Fibroblast of lung (primary cell): Measurements from ENCODE around the gene PCBD1. TPM values are rescaled to one million over a fixed set of nuclear protein-coding genes. Genes with fewer than 3 reads are reported as not detected.
A peak's percentile ranks its signal among the peaks of the same experiment; 100 is the strongest.

Experiments
- DNase-seq, 2 donors: peaks; one replicate each; pipeline versions ENCODE4 v3.0.0 to v3.0.0-alpha.2; 2010; ENCODE audit warnings: low read depth in 2 of 2
- H2AFZ ChIP-seq: 2 replicates; pipeline ENCODE4 v1.5.1; 2012; ENCODE audit warnings: low read length, control low read depth, inconsistent platforms
- H3K27ac ChIP-seq: 2 replicates; pipeline ENCODE4 v1.5.1; 2011; ENCODE audit warnings: low read length, control low read depth; ENCODE audit not compliant: insufficient read depth
- H3K27me3 ChIP-seq: 2 replicates; pipeline ENCODE4 v1.5.1; 2011; ENCODE audit warnings: mild to moderate bottlenecking, low read length; ENCODE audit not compliant: control insufficient read depth, insufficient read depth
- H3K36me3 ChIP-seq: 2 replicates; pipeline ENCODE4 v1.5.1; 2011; ENCODE audit warnings: low read length; ENCODE audit not compliant: control insufficient read depth, insufficient read depth
- H3K4me1 ChIP-seq: 2 replicates; pipeline ENCODE4 v1.5.1; 2011; ENCODE audit warnings: low read length; ENCODE audit not compliant: control insufficient read depth, insufficient read depth; ENCODE audit errors: extremely low read depth
- H3K4me2 ChIP-seq: 2 replicates; pipeline ENCODE4 v1.5.1; 2011; ENCODE audit warnings: low read length, control low read depth; ENCODE audit not compliant: insufficient read depth; ENCODE audit errors: extremely low read depth
- H3K4me3 ChIP-seq, 4 experiments: fragments of 200-600 bp in 1 of 4; sonication (generic) in 1 of 4; replicated peaks in 1 of 4; 2 replicates each; pipeline ENCODE4 v1.5.1; 2011 to 2016; ENCODE audit warnings: low read length in 4 of 4, low read depth in 3 of 4, mild to moderate bottlenecking in 3 of 4, control low read depth in 2 of 4, inconsistent platforms in 1 of 4, mixed read lengths in 1 of 4; ENCODE audit not compliant: insufficient read depth in 1 of 4; ENCODE audit errors: control extremely low read depth in 1 of 4
- H3K79me2 ChIP-seq: 2 replicates; pipeline ENCODE4 v1.5.1; 2012; ENCODE audit warnings: mild to moderate bottlenecking, low read length, inconsistent platforms; ENCODE audit not compliant: control insufficient read depth, insufficient read depth
- H3K9ac ChIP-seq: 2 replicates; pipeline ENCODE4 v1.5.1; 2011; ENCODE audit warnings: mild to moderate bottlenecking, low read length, control low read depth; ENCODE audit not compliant: insufficient read depth
- H3K9me3 ChIP-seq: 2 replicates; pipeline ENCODE4 v1.5.1; 2012; ENCODE audit warnings: low read depth, low read length; ENCODE audit not compliant: control insufficient read depth, insufficient read depth
- H4K20me1 ChIP-seq: 2 replicates; pipeline ENCODE4 v1.5.1; 2011; ENCODE audit warnings: low read length; ENCODE audit not compliant: control insufficient read depth, insufficient read depth; ENCODE audit errors: extremely low read depth
- EZH2 ChIP-seq: IDR thresholded peaks from 2 replicates; pipeline ENCODE4 v1.5.1; 2012; ENCODE audit warnings: low read length, control low read depth, mild to moderate bottlenecking; ENCODE audit errors: missing control alignments
- polyA plus RNA-seq, 2 donors: library from polyadenylated mRNA; depleted of rRNA in 1 of 2; stranded (reverse) in 1 of 2; unstranded in 1 of 2; fragments of >200 nt; gene quantifications; 2 replicates each; pipeline ENCODE4 v1.2.1, GENCODE V29; 2011 to 2012; ENCODE audit warnings: missing spikeins in 1 of 2
- total RNA-seq: library from RNA; depleted of rRNA; stranded (reverse); fragments of >200 nt; gene quantifications from 2 replicates; pipeline ENCODE4 v1.2.1, GENCODE V29; 2014
- TF ChIP-seq, protein P1 (sequence below), 2 donors: IDR thresholded peaks in 1 of 2; conservative IDR thresholded peaks in 1 of 2; 1 replicate in 1 of 2; 2 replicates in 1 of 2; pipeline ENCODE4 v1.5.1; 2011 to 2012; ENCODE audit warnings: low read length in 2 of 2, control low read depth in 1 of 2, inconsistent platforms in 1 of 2, low read depth in 1 of 2, mild to moderate bottlenecking in 1 of 2

The PCBD1 gene
- total and polyA plus RNA-seq, 2 donors (not counting 1 experiment from before 2014, with no cell fraction given), result 31.2 to 46.6 TPM

DNA sequence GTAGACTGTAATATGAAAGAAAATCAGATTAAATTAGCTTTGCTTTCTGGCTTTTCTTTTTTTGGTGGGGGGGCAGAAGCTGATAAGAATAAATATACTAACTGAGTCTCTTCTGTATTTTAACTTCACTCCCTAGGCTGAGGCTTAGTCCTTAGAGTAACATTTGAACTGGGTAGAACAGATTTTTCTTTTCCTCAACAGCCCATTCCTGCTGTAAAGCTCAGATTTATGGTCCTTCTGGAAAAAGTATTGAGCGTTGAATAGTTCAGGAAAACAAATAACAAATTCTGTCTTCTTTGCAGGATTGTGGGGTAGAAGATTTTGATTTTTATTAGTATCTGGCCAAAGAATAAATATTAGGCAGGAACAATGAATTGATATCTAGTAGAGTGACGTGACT is 54.8 kb downstream of the PCBD1 start:
- peaks cover 16% of the 10 kb centered on the region for H3K4me1 ChIP-seq
- H3K4me2 ChIP-seq, result peak overlapping the region; percentile 60
- H3K36me3 ChIP-seq, result no peaks in the 10 kb centered on the region
- peak overlapping the region; percentile 62 for H3K27ac ChIP-seq
- H3K9ac ChIP-seq, result no peak overlapping the region
- H3K9me3 ChIP-seq, result no peaks in the 10 kb centered on the region
- H4K20me1 ChIP-seq, result no peaks in the 10 kb centered on the region
- peaks cover 2% of the 10 kb centered on the region for H3K79me2 ChIP-seq
- H2AFZ ChIP-seq, result no peak overlapping the region
- no peaks in the 10 kb centered on the region for H3K27me3 ChIP-seq
- no peak overlapping the region for H3K4me3 ChIP-seq
- DNase-seq, result no peak
- no peak for TF ChIP-seq EZH2
- TF ChIP-seq, protein P1, sequence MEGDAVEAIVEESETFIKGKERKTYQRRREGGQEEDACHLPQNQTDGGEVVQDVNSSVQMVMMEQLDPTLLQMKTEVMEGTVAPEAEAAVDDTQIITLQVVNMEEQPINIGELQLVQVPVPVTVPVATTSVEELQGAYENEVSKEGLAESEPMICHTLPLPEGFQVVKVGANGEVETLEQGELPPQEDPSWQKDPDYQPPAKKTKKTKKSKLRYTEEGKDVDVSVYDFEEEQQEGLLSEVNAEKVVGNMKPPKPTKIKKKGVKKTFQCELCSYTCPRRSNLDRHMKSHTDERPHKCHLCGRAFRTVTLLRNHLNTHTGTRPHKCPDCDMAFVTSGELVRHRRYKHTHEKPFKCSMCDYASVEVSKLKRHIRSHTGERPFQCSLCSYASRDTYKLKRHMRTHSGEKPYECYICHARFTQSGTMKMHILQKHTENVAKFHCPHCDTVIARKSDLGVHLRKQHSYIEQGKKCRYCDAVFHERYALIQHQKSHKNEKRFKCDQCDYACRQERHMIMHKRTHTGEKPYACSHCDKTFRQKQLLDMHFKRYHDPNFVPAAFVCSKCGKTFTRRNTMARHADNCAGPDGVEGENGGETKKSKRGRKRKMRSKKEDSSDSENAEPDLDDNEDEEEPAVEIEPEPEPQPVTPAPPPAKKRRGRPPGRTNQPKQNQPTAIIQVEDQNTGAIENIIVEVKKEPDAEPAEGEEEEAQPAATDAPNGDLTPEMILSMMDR (conservative IDR thresholded peaks at IDR 0.05 in 1 of 2, IDR thresholded peaks at IDR 0.05 in 1 of 2; ENCODE audit: low read depth in 1 of 2, low read length in 2 of 2), result no peak

Other genes with a start within 250 kb of the PCBD1 start
- 1.8 and 4.1 TPM in 2 replicates for gene ADAMTS14, start 216.1 kb downstream of the PCBD1 start, total RNA-seq
- gene ADAMTS14, start 216.1 kb downstream of the PCBD1 start, polyA plus RNA-seq, result 3.1 and 6.2 TPM in 2 replicates
- gene TBATA, start 103.2 kb downstream of the PCBD1 start, total RNA-seq, result not detected in 2 replicates
- gene TBATA, start 103.2 kb downstream of the PCBD1 start, polyA plus RNA-seq, result not detected in 2 replicates
- 39.3 and 40.3 TPM in 2 replicates for gene SGPL1, start 72.6 kb downstream of the PCBD1 start, total RNA-seq
- gene SGPL1, start 72.6 kb downstream of the PCBD1 start, polyA plus RNA-seq, result 16.1 and 21.2 TPM in 2 replicates